GM12878 (cell line): ENCODE measurements around the gene ADAMTSL3. TPM values are rescaled to one million over a fixed set of nuclear protein-coding genes. Genes with fewer than 3 reads are reported as not detected.

ENCODE experiments used
- ATAC-seq: fragments of 200-7000 bp; cut with Tn5 transposase; 3 replicates; pipeline ENCODE4 v1.9.1; 2020; ENCODE audit warnings: mild to moderate bottlenecking, moderate library complexity
- BruUV-seq: library from RNA; stranded (reverse); fragments of 400-500 nt; replicated peaks from 2 replicates; lab custom pipeline; 2021; lab: Mats Ljungman, UMichigan
- CTCF ChIA-PET: fragments of 300-600 bp; sonication (Branson Sonifier 250); formaldehyde crosslinking; extraction: SDS; loops from one replicate; lab custom pipeline; 2021; ENCODE audit warnings: inconsistent platforms; lab: Yijun Ruan, JAX
- POLR2A ChIA-PET: fragments of 350-600 bp; formaldehyde crosslinking; extraction: SDS; loops from one replicate; lab custom pipeline; 2021; ENCODE audit warnings: inconsistent platforms; lab: Charles Lee
- RAD21 ChIA-PET: fragments of 300-600 bp; sonication (Branson Sonifier 250); formaldehyde crosslinking; loops from one replicate; lab custom pipeline; 2023; ENCODE audit warnings: antibody characterized with exemption; ENCODE audit not compliant: unreplicated experiment; lab: Charles Lee
- SMC1A ChIA-PET: fragments of 300-600 bp; sonication (Branson Sonifier 250); formaldehyde crosslinking; loops from one replicate; lab custom pipeline; 2023; ENCODE audit not compliant: unreplicated experiment, uncharacterized antibody; lab: Charles Lee
- DNase-seq: peaks from one replicate; pipeline ENCODE4 v3.0.0-alpha.2; 2011; ENCODE audit warnings: low read depth, low spot score
- FAIRE-seq: peaks from 3 replicates; lab custom pipeline; 2011; peaks lifted over from hg19 to GRCh38; lab: Jason Lieb, UNC
- H2AFZ ChIP-seq: 2 replicates; pipeline ENCODE4 v1.6.0; 2011; ENCODE audit warnings: low read depth, low read length, control low read depth; ENCODE audit not compliant: control insufficient read depth
- H3K27ac ChIP-seq: 2 replicates; pipeline ENCODE4 v1.5.1; 2011; ENCODE audit warnings: control low read depth; ENCODE audit not compliant: control insufficient read depth, insufficient read depth
- H3K27me3 ChIP-seq, 2 experiments: replicated peaks in 1 of 2; 2 replicates each; pipeline versions ENCODE4 v1.6.0 to v1.6.1; 2011; ENCODE audit warnings: low read length in 1 of 2; ENCODE audit not compliant: control insufficient read depth in 2 of 2, insufficient read depth in 2 of 2
- H3K36me3 ChIP-seq, 2 experiments: 2 replicates each; pipeline ENCODE4 v1.5.1; 2011; ENCODE audit warnings: low read length in 1 of 2; ENCODE audit not compliant: control insufficient read depth in 2 of 2, insufficient read depth in 2 of 2
- H3K4me1 ChIP-seq: 2 replicates; pipeline ENCODE4 v1.6.1; 2011; ENCODE audit warnings: mild to moderate bottlenecking, low read length, moderate library complexity, mixed read lengths; ENCODE audit not compliant: control insufficient read depth, insufficient read depth
- H3K4me2 ChIP-seq: 2 replicates; pipeline ENCODE4 v1.6.0; 2011; ENCODE audit warnings: control low read depth; ENCODE audit not compliant: control insufficient read depth, insufficient read depth
- H3K4me3 ChIP-seq: fragments of 200-600 bp; sonication (generic); 2 replicates; pipeline ENCODE4 v1.5.1; 2016
- H3K79me2 ChIP-seq: 2 replicates; pipeline ENCODE4 v1.6.0; 2011; ENCODE audit warnings: low read length; ENCODE audit not compliant: control insufficient read depth, insufficient read depth
- H3K9ac ChIP-seq: 2 replicates; pipeline ENCODE4 v1.8.0; 2011; ENCODE audit warnings: low read length, control low read depth, mixed read lengths; ENCODE audit not compliant: control insufficient read depth, insufficient read depth
- H3K9me3 ChIP-seq: replicated peaks from 3 replicates; pipeline ENCODE4 v1.5.1; 2011; ENCODE audit warnings: mild to moderate bottlenecking, low read length; ENCODE audit not compliant: control insufficient read depth, insufficient read depth
- H4K20me1 ChIP-seq: 2 replicates; pipeline ENCODE4 v1.6.0; 2011; ENCODE audit not compliant: control insufficient read depth, insufficient read depth
- EZH2 ChIP-seq: IDR thresholded peaks from 2 replicates; pipeline ENCODE4 v1.6.1; 2012; ENCODE audit warnings: low read depth, mild to moderate bottlenecking, control low read depth, inconsistent platforms, low read length, borderline replicate concordance; ENCODE audit not compliant: control insufficient read depth
- MYB ChIP-seq: fragments of 150-350 bp; IDR thresholded peaks from 2 replicates; pipeline ENCODE4 v1.6.1; 2014; ENCODE audit warnings: mild to moderate bottlenecking, low read depth, low read length, borderline replicate concordance
- SIN3A ChIP-seq: IDR thresholded peaks from 2 replicates; pipeline ENCODE4 v1.6.1; 2012; ENCODE audit warnings: low read depth, low read length, improper control_type of control experiment
- TARDBP ChIP-seq: IDR thresholded peaks from 2 replicates; pipeline ENCODE4 v1.6.1; 2016; ENCODE audit warnings: borderline replicate concordance
- ZBTB4 ChIP-seq: fragments of 450-650 bp; formaldehyde crosslinking; IDR thresholded peaks from 2 replicates; pipeline ENCODE4 v1.4.0; 2022; ENCODE audit warnings: mild to moderate bottlenecking, moderate library complexity
- WGBS: methylation state at CpG from one replicate; pipeline ENCODE4 v1.1.6; 2016; ENCODE audit warnings: low lambda C conversion rate; ENCODE audit not compliant: insufficient replicate concordance, insufficient coverage; ENCODE audit errors: missing lambda C conversion rate; 5-methylcytosine and 5-hydroxymethylcytosine counted together
- in situ Hi-C: fragments of 300-500 bp; cut with MboI; formaldehyde crosslinking; loops from 9 replicates; pipeline ENCODE4 v1.14.3; 2018; ENCODE audit warnings: mixed read lengths
- intact Hi-C: fragments of 100-400 bp; cut with micrococcal nuclease; formaldehyde crosslinking; loops from one replicate; pipeline ENCODE4 v1.14.2; 2022; ENCODE audit not compliant: unreplicated experiment
- polyA plus RNA-seq, 11 experiments: library from polyadenylated mRNA; depleted of rRNA in 4 of 11; unstranded in 6 of 11; stranded (reverse) in 5 of 11; fragments of >200 nt; fragmentation: Nextera tagmentation in 4 of 11; fragmentation: Illumina TruSeq in 1 of 11; extraction: Ambion mirVana in 4 of 11; extraction: Trizol in 1 of 11; gene quantifications; 1 replicate in 1 of 11; 2 replicates in 10 of 11; pipeline versions ENCODE4 v1.2.1 to v1.2.3, GENCODE V29; 2011 to 2016; ENCODE audit warnings: inconsistent platforms in 2 of 11, missing spikeins in 2 of 11, low read depth in 1 of 11
- total RNA-seq, 4 experiments: library from RNA; depleted of rRNA in 3 of 4; stranded (reverse); fragments of >200 nt in 3 of 4; fragmentation: Illumina TruSeq in 1 of 4; extraction: Trizol in 1 of 4; gene quantifications; 2 replicates each; pipeline versions ENCODE4 v1.2.1 to v1.2.3, GENCODE V29; 2013 to 2021
- TF ChIP-seq, protein P1 (sequence below): fragments of 150-350 bp; IDR thresholded peaks from 2 replicates; pipeline ENCODE4 v1.6.1; 2016; ENCODE audit warnings: low read depth, low read length

The ADAMTSL3 gene
- total and polyA plus RNA-seq, 10 of the 15 experiments (the other 5 are each of a cell fraction or from before 2014, with no cell fraction given) = 0.01 to 0.28 (median 0.13) TPM

DNA sequence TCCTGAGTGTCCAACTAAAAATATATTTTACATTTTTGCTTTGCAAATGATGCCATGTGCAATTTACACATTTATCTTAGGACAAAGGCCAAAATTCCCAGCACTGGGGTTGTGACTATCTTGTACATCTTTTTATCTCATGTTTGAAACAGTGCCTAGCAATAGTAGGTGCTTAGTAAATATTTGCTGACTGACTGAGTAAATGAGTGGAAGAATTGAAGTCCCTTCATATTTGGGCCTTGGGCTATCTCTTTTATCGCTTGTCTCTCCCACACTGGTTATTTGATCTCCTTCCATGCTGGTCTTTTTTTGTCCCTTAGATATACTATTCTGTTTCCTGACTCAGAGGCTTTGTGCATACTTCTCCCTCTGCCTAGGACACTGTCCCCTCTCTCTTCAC is 368.6 kb downstream of the ADAMTSL3 start:
- ChIA-PET POLR2A (no interaction called here), SMC1A (interaction anchor here (1.1 to 3.3 kb wide), 2 partner anchors 260 to 289 kb away, joined by 5 to 18 read pairs; no protein-coding TSS in a partner anchor), CTCF (interaction anchor here (1.0 to 2.3 kb wide), 8 partner anchors 12 to 457 kb away, joined by 3 to 9 read pairs (median 4); no protein-coding TSS in a partner anchor), RAD21 (no interaction called here)
- FAIRE-seq (no peak), DNase-seq (no peak), ATAC-seq (no peak)
- TF ChIP-seq MYB = no peak
- TF ChIP-seq TARDBP = no peak
- TF ChIP-seq ZBTB4 (CRISPR knock-in tag) = no peak
- no peak for TF ChIP-seq SIN3A
- TF ChIP-seq, protein P1, sequence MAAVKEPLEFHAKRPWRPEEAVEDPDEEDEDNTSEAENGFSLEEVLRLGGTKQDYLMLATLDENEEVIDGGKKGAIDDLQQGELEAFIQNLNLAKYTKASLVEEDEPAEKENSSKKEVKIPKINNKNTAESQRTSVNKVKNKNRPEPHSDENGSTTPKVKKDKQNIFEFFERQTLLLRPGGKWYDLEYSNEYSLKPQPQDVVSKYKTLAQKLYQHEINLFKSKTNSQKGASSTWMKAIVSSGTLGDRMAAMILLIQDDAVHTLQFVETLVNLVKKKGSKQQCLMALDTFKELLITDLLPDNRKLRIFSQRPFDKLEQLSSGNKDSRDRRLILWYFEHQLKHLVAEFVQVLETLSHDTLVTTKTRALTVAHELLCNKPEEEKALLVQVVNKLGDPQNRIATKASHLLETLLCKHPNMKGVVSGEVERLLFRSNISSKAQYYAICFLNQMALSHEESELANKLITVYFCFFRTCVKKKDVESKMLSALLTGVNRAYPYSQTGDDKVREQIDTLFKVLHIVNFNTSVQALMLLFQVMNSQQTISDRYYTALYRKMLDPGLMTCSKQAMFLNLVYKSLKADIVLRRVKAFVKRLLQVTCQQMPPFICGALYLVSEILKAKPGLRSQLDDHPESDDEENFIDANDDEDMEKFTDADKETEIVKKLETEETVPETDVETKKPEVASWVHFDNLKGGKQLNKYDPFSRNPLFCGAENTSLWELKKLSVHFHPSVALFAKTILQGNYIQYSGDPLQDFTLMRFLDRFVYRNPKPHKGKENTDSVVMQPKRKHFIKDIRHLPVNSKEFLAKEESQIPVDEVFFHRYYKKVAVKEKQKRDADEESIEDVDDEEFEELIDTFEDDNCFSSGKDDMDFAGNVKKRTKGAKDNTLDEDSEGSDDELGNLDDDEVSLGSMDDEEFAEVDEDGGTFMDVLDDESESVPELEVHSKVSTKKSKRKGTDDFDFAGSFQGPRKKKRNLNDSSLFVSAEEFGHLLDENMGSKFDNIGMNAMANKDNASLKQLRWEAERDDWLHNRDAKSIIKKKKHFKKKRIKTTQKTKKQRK = no peak
- no peak for TF ChIP-seq EZH2
- no peaks in the 10 kb centered on the region for H3K27me3 ChIP-seq
- H3K9ac ChIP-seq = no peak overlapping the region
- H3K27ac ChIP-seq = no peak overlapping the region
- intact Hi-C loops (loop anchor here (2.0 to 5.0 kb wide), 2 partner anchors 288 to 455 kb away; no protein-coding TSS in a partner anchor), in situ Hi-C loops (loop anchor here (5.0 to 10.0 kb wide), 2 partner anchors 285 to 588 kb away; no protein-coding TSS in a partner anchor)
- H3K79me2 ChIP-seq = no peaks in the 10 kb centered on the region
- no TSS peak for BruUV-seq
- no peaks in the 10 kb centered on the region for H3K36me3 ChIP-seq
- no peak overlapping the region for H3K4me2 ChIP-seq
- no peak overlapping the region for H3K4me3 ChIP-seq
- H2AFZ ChIP-seq = no peak overlapping the region
- no peaks in the 10 kb centered on the region; the same call in 2 of the 3 replicates for H3K9me3 ChIP-seq
- H3K4me1 ChIP-seq = no peaks in the 10 kb centered on the region
- H4K20me1 ChIP-seq = no peaks in the 10 kb centered on the region
- 100% methylated on average over 1 of the region's 1 CpG for WGBS
